Activated CD4-positive, CD25-positive, alpha-beta regulatory T cell treated with anti-CD3 and anti-CD28 coated beads, Interleukin-2, amount 50 U/mL, for 24 hours (primary cell): ENCODE results near the gene CFAP61.
"Not testable (repeated sequence)": the region's sequence is repeated elsewhere in the genome, so short reads cannot be mapped to it uniquely, and the experiment has no call there.

Experiments used
- ATAC-seq, 2 donors: fragments of 150-1000 bp; cut with Tn5 transposase; one replicate each; pipeline ENCODE4 v1.10.0; 2021; ENCODE audit warnings: mild to moderate bottlenecking in 1 of 2, moderate library complexity in 1 of 2

Gene CFAP61

DNA sequence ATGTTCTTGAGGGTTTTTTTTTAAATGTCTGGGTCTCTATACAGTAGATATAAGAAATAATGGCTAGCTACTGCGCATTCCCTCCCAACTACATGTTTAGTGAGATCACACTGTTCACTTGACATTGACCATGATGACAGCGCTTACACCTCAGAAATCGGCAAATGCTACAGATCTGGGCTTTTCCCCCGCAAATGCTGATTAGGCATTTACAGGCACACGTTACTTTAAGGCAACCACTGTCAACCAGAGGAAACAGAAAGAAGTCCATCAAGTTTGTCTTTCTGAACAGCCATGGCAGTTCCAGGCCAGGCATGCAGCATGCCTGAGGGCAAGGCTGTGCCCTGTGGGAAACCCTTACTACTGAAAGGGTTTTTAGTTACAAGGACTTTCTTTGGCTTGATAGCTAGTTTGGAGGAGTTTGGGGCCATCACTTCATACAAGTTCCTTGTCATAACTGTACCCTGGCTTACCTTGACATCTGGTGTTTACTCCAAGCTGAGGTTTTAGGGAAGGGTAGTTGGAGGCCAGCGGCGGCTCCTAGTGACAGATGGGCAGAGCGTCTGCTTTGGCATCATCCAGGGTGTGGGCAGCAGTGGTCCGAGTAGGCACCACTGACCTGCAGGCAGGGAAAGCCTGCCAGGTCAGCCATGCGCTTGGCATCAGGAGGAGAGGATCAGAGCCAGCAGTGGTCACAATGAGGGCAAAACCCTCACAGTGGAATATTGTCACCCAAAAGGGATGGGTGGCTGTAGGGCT lies 43.0 kb downstream of the CFAP61 start:
- ATAC-seq, result no peak

DNA sequence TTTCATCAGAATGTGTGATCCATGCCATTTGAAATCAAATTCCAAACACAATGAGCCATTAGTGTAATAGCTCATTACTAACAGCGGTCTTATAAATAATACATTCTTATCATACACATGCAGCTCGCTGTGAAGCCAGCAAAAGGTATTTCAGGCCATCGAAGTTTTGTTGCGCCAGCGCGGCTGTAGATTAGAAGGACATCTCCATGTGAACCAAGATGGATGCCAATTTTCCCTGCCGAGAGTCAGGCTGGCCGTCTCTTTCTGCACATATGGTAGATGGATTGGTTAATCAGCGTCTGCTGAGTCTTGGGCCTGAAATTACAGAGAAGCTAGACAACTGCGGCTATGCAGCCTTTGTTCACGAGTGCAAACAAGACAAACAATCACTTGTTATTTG lies 44.1 kb downstream of the CFAP61 start:
- no peak for ATAC-seq

DNA sequence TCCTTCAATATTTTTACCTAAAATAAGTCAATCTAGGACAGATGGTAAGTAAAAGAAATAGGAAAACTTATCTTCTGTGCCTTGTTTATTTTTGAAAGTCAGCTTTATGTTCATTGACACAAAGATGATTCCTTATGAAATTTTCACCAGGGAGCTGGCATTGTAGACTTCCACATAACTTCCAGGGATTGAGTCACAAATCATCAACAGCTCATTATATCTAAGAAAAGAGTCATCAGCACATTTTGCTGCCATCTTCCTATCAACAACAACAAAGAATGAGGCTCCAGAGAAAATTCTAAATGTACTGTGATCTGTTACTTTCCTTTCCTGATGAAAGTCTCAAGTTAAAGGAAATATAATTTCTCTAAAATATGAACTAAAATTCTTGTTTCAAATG lies 48.5 kb downstream of the CFAP61 start:
- no peak for ATAC-seq

DNA sequence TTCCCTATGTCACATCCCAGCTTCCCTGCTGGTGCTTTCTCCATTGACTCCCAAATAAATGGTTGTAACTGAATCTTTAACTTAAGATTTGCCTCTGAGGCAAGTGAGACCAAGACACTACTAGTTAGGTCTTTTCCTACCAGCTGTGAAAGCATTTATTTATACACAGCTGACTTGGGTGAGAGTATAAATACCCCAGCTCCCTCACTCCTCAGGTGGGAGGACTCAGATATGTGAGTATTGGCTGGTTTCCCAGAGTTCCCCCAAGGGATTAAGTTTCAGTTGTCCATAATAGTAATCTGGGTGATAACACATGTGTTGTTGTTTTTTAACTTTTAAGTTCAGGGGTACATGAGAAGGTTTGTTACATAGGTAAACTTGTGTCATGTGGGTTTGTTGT lies 49.8 kb downstream of the CFAP61 start:
- ATAC-seq, result no peak

DNA sequence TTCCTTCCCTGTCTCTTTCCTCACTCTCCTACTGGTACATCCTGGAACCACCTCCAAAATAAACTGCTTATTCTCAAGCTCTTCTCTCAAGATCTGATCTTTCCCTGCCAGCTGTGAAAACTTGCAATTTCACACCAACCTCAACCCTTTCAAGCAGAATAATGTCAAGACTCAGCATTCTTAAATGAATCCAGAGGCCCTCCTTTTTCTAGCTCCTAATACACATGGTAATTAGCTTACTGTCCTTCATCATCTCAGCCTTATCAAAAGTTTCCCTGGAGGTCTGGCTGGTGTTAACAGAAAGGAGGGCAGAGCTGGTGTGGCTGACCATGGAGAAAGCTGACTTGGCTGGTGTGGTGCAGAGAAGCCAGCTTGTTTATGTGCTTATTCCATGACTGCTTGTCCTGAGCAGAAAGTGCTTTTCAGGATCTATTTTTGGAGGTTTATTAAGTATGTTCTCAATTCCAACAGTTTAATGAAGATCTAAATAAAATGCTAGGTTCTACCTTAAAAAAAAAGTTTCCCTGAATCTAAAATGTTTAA lies 50.5 kb downstream of the CFAP61 start:
- no peak for ATAC-seq

DNA sequence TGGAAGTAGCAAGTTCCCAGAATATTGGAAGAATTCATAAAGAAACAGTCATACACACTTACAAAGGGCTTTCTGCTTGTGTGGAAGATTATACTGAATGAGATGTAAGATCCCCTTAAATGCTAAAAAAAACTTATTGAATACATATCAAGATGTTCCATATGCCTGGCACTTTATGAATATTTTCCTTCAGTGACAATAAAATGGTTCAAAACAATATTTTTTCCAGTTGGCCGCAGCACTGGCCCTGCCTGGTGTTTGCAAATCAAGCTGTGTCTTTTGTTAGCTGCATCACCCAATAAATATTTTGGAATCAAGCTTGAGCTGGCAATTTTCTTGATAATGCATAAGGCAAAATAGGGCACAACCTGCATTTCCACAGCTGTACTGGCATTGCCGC lies 51.2 kb downstream of the CFAP61 start:
- no peak for ATAC-seq

DNA sequence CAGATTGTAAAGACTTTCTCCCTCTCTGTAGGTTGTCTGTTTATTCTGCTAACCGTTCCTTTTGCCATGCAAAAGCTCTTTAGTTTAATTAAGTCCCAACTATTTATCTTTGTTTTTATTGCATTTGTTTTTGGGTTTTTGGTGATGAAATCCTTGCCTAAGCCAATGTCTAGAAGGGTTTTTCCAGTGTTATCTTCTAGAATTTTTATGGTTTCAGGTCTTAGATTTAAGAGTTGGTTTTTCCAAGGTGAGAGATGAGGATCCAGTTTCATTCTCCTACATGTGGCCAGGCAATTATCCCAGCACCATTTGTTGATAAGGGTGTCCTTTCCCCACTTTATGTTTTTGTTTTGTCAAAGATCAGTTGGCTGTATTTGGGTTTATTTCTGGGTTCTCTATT lies 70.9 kb downstream of the CFAP61 start:
- not testable (repeated sequence) for ATAC-seq

DNA sequence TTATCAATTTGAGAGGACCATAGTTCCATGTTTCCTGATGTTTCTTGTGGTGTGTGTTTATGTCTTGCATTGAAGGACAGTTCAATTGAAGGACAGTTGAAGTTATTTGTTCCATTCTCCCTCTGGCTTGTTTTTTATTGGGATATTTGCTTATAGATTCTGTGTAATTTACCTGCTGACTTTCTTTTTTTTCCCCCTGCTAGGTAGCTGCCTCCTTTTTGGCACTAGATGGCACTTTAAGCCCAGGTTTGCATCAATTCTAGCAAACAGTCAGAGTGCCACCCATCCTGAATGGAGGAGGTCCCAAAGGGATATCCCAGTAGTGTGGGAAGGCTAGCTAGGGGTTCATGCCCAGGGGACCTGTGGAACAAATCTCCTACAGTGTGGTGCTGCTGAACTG lies 78.1 kb downstream of the CFAP61 start:
- ATAC-seq, result no peak

DNA sequence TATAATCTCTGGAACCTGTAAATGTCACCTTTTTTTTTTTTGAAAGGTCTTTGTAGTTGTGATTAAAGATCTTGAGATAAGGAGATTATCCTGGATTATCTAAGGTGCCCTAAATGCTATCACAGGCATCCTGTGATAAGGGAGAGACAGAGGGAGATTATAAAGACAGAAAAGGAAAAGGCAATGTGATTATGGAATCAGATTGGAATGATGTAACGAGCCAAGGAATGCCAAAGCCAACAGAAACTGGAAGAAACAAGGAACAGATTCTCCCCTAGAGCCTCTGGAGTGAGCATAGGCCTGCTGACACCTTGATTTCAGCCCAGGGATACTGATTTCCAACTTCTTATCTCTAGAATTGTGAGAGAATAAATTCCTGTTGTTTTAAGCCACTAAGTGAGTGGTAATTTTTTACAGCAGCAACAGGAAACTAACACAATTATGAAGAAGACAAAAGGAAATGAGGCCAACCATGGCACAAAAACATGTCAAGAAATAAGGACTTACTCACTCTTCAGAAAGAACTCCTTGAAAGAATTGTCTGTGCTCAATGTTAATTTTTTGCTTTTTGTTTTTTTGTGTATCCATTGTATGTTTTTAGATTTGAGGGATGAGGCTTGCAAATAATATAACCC lies 82.7 kb downstream of the CFAP61 start:
- no peak for ATAC-seq

DNA sequence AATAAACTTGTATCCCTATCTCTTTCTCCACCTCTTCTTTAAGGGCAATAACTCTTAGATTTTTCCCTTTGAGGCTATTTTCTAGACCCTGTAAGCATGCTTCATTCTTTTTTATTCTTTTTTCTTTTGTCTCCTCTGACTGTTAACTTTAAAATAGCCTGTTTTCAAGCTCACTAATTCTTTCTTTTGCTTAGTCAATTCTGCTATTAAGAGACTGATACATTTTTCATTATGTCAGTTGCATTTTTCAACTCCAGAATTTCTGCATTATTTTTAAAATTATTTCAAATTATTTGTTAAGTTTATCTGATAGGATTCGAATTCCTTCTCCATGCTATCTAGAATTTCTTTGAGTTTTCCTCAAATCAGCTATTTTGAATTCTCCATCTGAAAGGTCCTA lies 84.0 kb downstream of the CFAP61 start:
- no peak for ATAC-seq

DNA sequence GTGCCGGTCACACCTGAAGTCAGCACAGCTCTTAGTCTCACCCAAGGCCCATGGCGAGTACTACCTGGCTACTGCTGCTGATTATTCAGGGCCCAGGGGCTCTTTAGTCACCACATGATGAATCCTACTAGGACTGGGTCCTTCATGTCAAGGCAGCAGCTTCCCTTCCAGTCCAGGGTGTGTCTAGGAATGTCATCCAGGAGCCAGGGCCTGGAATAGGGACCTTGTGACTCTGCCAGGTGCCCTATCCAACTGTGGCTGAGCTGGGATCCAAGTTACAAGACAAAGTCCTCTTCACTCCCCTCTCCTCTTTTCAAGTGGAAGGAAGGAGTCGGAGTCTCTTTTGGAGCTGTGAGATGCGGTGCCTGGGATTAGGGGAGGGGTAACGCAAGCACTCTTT lies 85.5 kb downstream of the CFAP61 start:
- no peak for ATAC-seq

DNA sequence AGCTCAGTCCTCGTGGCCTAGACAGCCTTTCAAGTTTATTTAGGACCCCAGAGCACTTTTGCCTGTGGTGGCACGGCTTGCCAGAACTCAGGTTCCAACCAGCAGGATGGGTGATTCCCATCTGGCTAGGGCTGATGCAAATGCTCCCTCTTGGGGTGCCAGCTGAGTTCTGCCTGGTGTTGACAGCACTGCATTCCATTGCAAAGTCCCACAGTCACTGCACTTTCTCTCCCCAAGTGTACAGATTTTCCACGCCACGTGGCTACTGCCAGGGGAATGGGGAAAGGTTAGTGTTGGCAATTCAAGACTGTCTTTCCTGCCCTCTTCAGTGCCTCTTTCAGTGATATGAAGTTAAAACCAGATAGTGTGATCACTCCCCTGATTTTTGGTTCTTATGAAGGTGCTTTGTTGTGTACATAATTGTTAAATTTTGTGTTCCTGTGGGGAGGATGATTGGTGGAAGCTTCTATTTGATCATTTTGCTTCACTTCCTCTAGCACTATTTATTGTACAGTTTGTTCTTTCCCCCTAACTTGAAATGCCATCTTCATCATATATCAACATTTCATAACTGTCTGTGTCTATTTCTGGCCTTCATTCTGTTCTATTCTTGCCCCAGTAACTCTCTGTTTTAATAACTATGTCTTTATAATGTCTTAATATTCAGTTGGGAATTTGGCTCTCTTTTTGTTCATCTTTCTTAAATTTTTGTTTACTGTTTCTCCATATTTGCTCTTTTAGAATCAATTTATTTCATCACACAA lies 86.2 kb downstream of the CFAP61 start:
- ATAC-seq, result no peak

DNA sequence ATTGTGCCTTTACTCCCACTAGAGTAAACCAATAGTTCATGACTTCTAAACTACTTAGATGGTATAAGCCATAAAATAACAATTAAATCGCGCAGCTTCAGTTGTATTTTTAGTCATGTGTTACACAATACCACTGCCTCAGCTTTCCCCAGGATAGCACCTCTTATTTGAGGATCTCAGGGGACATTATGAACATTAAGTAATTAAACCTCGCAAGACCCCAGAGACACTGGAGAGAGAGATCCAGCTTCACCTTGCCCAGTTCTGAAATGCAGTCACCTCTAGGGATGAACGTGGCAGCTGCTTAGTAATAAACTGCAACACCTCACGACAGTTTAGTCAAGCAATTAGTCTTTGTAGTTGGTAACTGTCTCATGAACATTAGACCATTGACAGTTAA lies 87.1 kb downstream of the CFAP61 start:
- ATAC-seq, result no peak

DNA sequence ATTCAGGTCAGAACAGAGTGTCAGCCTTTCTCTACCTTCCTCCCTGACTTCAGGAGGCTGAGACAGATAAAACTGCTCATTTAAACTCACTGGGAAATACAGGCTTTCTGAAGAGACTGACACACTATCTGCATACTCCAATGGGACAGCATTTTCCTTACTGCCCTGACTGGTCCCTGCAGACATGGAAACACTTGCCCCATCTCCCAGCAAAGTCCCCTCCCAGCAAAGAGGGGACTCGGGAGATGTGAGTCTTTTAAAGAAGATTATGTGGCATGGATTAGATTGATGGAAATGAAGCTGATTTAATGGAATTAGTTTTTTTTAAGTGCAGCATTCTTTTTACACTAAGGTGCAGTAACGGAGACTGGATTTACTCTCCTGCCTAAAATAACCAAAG lies 90.8 kb downstream of the CFAP61 start:
- ATAC-seq, result no peak

DNA sequence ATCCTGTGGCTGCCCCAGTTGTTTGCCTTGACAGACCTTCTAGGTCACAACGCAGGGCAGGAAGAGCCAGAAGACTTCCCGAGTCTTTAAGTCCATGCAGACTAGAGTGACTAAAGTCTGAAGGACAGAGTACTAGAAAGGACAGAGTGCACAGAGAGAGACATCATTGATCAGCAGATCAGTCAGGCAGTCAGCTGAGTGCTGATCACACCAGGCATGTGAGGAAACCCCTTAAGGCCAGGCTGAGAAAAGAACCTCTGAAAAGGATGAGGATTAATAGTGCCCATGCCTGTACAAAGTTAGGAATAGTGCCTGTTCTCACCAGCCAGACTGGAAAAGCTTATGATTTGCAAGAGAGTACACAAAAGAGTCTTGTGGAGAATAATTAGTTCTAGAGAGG lies 91.3 kb downstream of the CFAP61 start:
- ATAC-seq, result no peak

DNA sequence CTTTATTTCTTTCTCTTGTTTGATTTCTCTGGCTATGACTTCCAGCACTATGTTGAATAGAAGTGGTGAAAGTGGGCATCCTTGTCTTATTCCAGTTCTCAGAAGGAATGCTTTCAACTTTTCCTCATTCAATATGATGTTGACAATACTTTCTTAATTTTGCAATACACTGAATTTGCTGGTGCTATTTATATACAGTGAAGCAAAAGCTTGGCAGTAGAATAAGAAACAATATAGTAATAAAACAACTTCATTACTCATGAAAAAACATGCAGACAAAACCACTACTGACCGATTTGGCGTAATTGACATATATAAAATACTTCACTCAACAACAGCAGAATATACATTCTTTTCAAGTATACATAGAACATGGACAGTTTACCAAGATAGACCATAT lies 96.4 kb downstream of the CFAP61 start:
- no peak for ATAC-seq

DNA sequence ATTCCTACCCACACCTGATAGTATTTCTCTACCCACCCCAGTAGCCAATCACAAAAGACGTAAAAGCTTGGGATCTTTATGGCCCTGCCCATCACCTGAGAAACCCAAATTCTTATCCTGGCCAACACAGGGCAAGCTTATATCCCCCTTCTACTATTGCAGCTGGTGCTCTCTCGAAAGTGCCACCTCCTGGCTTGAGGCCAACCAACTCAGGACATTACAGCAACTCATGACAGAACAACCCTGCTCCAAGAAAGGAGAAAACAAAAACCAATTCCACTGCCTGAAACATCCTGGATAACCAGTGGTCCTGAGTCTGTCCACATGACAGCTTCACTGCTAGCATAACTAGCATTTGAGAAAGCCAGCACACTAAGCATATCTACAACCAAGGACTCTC lies 97.9 kb downstream of the CFAP61 start:
- no peak for ATAC-seq

DNA sequence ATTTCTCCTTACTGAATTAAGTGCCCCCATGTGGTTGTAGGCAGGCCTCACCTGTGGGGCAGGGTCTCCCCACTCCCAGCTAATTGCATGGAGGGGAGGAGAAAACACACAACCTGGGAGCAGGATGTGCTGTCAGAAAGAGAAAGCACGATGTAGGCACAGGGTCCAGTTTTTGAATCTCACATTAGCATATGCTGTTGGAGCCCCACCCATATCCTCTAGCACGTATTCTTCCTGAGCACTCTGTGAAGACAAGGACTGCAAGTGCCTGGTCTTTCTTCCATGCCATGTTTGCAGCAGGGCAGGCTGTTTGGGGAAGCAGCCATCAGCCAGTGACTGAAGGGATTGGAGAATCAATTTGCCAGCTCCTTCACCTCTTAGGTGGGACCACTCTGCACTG lies 108.2 kb downstream of the CFAP61 start:
- ATAC-seq, result no peak

DNA sequence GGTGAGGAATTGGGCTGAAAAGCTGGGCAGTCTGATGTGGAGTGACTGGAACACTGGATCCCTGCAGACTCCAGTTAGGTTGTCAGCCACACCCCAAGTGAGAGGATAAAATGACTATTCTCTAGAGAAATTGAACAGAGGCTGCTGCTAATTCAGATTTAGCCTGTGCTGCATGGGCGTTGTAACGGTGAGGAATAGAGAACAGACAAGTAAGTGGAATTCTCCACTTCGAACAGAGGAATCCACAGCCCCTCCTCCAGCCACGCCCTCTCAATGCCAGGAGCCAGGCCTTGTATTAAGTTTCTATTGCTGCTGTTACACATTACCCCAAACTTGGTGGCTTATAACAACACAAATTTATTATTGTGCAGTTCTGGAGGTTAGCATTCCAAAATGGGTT lies 109.3 kb downstream of the CFAP61 start:
- no peak for ATAC-seq

DNA sequence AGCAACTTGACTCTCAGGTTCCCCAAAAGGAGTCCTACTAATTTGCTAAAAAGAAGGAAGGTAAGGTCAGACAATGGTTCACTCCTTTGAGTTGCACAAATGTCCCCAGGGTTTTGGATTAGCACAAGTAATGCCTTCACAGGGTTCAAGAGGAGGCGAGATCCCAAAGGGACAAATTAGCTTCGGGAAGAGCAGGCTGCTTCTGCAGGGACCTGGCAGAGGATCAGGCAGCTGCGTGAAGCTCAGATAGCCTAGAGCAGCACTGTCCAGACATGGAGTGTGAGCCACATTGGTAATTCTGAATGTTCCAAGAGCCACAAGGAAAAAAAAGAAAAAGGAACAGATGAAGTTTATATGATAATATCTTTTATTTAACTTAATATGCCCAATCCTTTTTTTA lies 115.4 kb downstream of the CFAP61 start:
- ATAC-seq, result no peak

DNA sequence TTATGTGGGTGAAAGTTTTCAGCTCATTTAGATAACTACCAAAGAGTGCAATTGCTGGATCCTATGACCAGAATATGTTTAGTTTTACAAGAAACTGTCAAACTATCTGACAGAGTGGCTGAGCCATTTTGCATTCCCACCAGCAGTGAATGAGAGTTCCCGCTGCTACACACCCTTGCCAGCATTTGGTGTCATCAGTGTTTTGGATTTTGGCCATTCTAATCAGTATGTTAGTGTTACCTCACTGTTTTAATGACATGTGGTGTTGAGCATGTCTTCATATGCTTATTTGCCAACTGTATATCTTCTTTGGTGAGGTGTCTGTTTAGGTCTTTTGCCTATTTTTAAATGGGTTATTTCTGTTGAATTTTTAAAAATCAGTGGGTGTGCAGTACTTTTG lies 120.9 kb downstream of the CFAP61 start:
- ATAC-seq, result no peak

DNA sequence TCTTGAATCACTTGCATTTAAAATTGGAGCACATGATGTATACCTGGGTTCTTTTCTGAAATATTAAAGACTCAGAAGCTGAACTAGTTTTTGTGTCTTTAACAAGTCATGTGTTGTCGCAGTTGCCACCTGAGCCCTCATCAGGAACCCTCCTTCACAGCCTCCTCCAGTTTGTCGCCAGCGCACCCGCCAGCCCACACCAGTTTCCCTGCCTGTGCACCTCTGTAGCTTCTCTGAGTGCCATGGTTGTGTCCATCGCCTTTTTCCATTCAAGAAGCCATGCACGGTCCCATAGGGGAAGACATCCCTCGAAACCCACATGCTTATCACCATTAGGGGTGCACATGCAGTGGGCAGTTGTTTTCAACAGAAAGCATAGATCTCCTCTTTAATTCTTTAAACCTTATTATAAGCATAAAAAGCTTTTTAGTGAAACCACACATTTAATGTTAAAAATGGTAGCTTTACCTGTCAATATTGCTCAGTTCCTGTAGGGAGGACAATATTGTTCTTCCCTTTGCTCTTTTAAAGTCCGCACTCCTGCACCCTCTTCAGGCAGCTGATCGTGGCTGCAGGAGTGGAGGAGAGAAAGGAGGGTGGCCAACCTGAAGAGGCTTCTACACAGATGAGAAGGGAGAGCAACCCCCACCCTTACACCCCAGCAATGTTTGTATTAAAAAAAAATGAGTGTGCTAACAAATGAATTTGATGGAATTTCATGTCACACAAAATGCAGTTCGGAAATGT lies 121.9 kb downstream of the CFAP61 start:
- no peak for ATAC-seq

DNA sequence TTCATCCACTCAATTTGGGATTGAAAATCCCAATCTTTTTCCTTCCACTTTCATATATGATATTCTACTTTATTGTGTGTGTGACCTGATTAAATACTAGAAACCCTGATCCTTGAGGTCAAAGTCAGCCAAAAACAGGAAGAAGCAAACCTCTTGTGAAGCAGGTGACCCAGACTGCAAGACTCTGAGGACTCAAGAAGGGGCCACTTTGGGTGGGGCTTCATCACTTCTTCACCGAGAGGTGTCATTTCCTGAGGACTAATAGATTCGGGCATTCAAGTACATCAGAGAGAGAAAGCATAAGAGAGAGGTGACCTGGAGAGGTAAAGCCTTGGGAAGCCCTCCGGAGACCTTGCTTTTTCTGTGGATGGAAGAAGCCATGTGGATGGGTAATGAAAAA lies 129.0 kb downstream of the CFAP61 start:
- ATAC-seq, result no peak
